RWPE2 (cell line): Measurements from ENCODE around the gene ZFHX3.

Experiments
- ATAC-seq: fragments of 200-7000 bp; cut with Tn5 transposase; 3 replicates; pipeline ENCODE4 v1.9.1; 2021; ENCODE audit warnings: low read depth
- DNase-seq: peaks from one replicate; pipeline ENCODE4 v3.0.0-alpha.2; 2020; ENCODE audit warnings: low spot score
- H3K27ac ChIP-seq: fragments of 450-650 bp; 2 replicates; pipeline ENCODE4 v1.5.1; 2017; ENCODE audit warnings: mild to moderate bottlenecking; ENCODE audit not compliant: poor library complexity, severe bottlenecking
- H3K27me3 ChIP-seq: fragments of 250-450 bp; sonication (Bioruptor Pico); 2 replicates; pipeline ENCODE4 v1.5.1; 2021; ENCODE audit warnings: mild to moderate bottlenecking, moderate library complexity; ENCODE audit not compliant: insufficient read depth, poor library complexity, severe bottlenecking
- H3K36me3 ChIP-seq: fragments of 250-450 bp; sonication (Bioruptor Pico); 2 replicates; pipeline ENCODE4 v1.5.1; 2020; ENCODE audit warnings: low read depth, mild to moderate bottlenecking, moderate library complexity
- H3K4me1 ChIP-seq: fragments of 250-450 bp; sonication (Bioruptor Pico); 2 replicates; pipeline ENCODE4 v1.5.1; 2021; ENCODE audit warnings: mild to moderate bottlenecking, moderate library complexity; ENCODE audit not compliant: insufficient read depth, poor library complexity, severe bottlenecking
- H3K4me3 ChIP-seq: fragments of 250-450 bp; sonication (Bioruptor Pico); 2 replicates; pipeline ENCODE4 v1.5.1; 2021; ENCODE audit warnings: mild to moderate bottlenecking, moderate library complexity; ENCODE audit not compliant: severe bottlenecking
- H3K9me3 ChIP-seq: fragments of 250-450 bp; sonication (Bioruptor Pico); 2 replicates; pipeline ENCODE4 v1.5.1; 2021; ENCODE audit warnings: mild to moderate bottlenecking, moderate library complexity; ENCODE audit not compliant: severe bottlenecking
- TF ChIP-seq, protein P1 (sequence below): fragments of 450-650 bp; IDR thresholded peaks from one replicate; pipeline ENCODE4 v1.5.1; 2017; ENCODE audit warnings: mild to moderate bottlenecking, moderate library complexity; ENCODE audit not compliant: poor library complexity, severe bottlenecking

ZFHX3 gene

DNA sequence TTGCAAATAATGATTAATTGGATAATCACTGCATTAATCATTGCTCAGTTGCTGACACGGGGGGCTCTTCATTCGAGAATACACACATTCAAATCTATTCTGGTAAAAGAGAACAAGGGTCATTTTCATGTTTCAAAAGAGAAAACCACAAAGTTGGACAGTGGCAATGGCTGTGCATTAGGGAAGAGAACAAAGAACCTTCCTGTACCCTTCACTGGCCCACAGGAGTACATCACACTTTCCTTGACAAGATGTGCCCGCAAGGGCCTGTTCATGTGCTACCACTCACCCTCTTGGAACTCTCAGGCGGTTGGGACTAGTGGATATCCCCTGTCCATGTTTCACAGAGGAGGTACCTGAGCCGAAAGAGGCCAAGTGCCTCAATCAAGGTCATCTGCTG is 223.2 kb downstream of the ZFHX3 start:
- ATAC-seq: no peak
- no peak for DNase-seq
- TF ChIP-seq, protein P1, sequence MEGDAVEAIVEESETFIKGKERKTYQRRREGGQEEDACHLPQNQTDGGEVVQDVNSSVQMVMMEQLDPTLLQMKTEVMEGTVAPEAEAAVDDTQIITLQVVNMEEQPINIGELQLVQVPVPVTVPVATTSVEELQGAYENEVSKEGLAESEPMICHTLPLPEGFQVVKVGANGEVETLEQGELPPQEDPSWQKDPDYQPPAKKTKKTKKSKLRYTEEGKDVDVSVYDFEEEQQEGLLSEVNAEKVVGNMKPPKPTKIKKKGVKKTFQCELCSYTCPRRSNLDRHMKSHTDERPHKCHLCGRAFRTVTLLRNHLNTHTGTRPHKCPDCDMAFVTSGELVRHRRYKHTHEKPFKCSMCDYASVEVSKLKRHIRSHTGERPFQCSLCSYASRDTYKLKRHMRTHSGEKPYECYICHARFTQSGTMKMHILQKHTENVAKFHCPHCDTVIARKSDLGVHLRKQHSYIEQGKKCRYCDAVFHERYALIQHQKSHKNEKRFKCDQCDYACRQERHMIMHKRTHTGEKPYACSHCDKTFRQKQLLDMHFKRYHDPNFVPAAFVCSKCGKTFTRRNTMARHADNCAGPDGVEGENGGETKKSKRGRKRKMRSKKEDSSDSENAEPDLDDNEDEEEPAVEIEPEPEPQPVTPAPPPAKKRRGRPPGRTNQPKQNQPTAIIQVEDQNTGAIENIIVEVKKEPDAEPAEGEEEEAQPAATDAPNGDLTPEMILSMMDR: no peak
- Histone ChIP-seq H3K36me3 (peaks cover 7% of the 10 kb centered on the region; the same call in 1 of the 2 replicates), H3K4me3 (no peak overlapping the region), H3K27me3 (no peaks in the 10 kb centered on the region), H3K9me3 (no peaks in the 10 kb centered on the region), H3K27ac (no peak overlapping the region), H3K4me1 (no peaks in the 10 kb centered on the region)

DNA sequence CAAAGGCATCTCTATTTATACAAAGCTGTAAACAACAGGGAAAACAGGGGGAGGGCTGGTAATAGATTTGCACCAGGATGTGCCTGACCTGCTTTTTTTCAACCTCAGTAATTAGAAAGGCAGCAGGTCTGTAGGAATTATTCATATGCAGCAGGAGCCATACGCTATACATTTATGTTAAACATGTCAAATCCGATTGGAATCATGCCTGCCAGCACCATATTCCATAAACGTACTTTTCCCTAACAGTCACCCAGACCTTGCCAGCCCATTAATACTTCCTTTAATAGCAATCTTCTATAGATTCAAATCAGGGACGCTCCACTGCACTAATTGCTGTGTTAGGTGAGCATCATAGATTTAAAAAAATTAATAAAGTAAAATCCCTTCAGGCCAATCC is 223.9 kb downstream of the ZFHX3 start:
- no peak for ATAC-seq
- H3K4me1 ChIP-seq: no peaks in the 10 kb centered on the region
- TF ChIP-seq, protein P1: no peak

DNA sequence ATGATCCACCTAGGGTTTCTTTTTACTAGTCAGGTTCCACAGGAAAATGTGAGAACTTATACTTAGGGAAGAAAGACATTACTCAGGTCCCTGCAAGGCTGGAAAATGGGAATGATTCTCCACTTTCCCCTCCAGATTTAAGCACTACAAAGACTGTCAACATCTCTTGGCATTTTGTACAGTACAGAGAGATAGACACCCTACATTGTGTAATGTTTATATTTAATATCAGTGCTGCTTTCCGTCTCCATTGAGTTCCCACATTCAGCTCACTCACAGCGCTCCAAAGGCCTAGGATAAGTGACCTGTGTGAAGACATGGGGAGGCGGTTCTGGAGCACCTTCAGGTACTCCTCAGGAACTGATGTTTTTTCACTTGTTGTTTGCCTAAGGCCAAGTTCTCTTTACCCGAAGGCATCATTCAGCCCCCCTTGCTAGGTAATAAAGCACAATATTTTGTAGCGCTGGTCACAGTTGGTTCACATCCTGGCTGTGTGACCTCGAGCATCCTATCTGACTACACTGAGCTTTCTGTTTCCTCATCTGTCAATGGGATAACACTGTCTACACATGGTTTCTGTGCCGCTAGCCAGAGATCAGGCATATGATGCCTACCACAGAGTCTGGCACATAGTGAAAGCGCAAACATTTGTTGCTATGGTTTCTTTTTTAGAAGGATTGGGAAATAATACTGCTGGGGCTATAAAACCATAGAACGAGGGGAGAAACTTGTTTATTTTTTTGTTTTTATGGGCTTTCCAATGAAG is 226.6 kb downstream of the ZFHX3 start:
- no peaks in the 10 kb centered on the region for H3K9me3 ChIP-seq
- no peak overlapping the region for H3K27ac ChIP-seq
- H3K36me3 ChIP-seq: no peaks in the 10 kb centered on the region
- ATAC-seq (no peak), DNase-seq (no peak)
- no peaks in the 10 kb centered on the region for H3K27me3 ChIP-seq
- H3K4me3 ChIP-seq: no peak overlapping the region
- TF ChIP-seq, protein P1: no peak
- H3K4me1 ChIP-seq: no peaks in the 10 kb centered on the region

More for the DNA sequence above, 223.9 kb downstream of the ZFHX3 start:
- Histone ChIP-seq H3K27ac (no peak overlapping the region), H3K36me3 (no peaks in the 10 kb centered on the region), H3K4me3 (no peak overlapping the region), H3K27me3 (no peaks in the 10 kb centered on the region), H3K9me3 (no peaks in the 10 kb centered on the region)
- no peak for DNase-seq

DNA sequence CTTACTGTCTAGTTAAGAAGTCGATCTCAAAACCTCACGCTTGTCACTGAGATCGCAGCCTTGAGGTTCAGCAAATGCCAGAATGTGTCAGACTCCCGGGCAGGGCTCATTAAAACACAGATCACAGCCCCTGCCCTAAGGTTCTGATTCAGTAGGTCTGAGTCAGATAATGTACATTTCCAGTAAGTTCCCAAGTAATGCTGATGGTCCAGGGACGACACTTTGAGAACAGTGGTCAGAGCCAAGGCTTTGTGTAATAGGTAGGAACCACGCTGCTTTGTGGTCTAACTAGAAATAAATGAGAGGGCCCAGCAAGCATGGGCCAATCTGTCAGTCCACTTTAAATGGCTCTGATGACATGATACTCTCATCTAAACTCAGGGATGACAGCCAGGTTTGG is 228.6 kb downstream of the ZFHX3 start:
- Histone ChIP-seq H3K27ac (no peak overlapping the region), H3K36me3 (no peaks in the 10 kb centered on the region), H3K4me3 (no peak overlapping the region), H3K9me3 (no peaks in the 10 kb centered on the region), H3K27me3 (no peaks in the 10 kb centered on the region), H3K4me1 (no peaks in the 10 kb centered on the region)
- ATAC-seq (no peak), DNase-seq (no peak)
- TF ChIP-seq, protein P1: no peak

DNA sequence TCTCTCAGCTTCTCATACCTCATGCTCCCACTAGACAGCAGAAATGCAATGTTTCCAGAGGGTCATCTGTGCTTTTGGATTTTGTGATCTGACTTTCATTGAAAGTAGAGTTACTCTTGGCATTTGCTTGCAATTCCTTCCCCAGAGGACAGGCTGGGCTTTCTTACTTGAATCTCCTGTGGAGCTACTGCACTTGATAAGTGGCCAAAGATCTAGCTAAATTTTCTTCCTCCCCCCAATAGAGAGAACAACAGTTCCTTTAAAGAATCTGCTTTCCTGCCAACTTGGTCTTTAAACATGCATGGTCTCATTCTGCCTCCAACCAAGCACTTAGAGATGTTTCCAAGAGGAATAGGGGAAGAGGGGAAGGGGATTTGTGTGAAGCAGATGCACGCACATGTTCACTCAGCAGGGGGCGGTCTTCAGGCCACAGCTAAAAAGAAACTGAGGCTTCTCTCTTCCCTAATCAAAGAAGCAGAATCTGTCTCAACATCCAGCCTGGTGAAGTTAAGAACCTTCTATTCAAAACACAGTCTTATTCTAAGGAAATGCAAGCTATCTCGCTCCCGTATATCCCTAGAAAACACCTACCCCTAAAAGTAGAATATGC is 229.6 kb downstream of the ZFHX3 start:
- TF ChIP-seq, protein P1: no peak
- no peak overlapping the region for H3K27ac ChIP-seq
- no peaks in the 10 kb centered on the region for H3K4me1 ChIP-seq
- no peaks in the 10 kb centered on the region for H3K36me3 ChIP-seq
- DNase-seq: no peak
- H3K27me3 ChIP-seq: no peaks in the 10 kb centered on the region
- H3K4me3 ChIP-seq: no peak overlapping the region
- ATAC-seq: no peak
- no peaks in the 10 kb centered on the region for H3K9me3 ChIP-seq
